22Rv1 (cell line): Measurements from ENCODE around the gene TRPC4.

Experiments used
- ZFX ChIP-seq: fragments of 450-650 bp; IDR thresholded peaks from 2 replicates; pipeline ENCODE4 v1.6.1; 2017; ENCODE audit warnings: antibody characterized with exemption, borderline replicate concordance
- TF ChIP-seq, protein P1 (sequence below): fragments of 450-650 bp; IDR thresholded peaks from 2 replicates; pipeline ENCODE4 v1.5.1; 2017; ENCODE audit warnings: mild to moderate bottlenecking

DNA sequence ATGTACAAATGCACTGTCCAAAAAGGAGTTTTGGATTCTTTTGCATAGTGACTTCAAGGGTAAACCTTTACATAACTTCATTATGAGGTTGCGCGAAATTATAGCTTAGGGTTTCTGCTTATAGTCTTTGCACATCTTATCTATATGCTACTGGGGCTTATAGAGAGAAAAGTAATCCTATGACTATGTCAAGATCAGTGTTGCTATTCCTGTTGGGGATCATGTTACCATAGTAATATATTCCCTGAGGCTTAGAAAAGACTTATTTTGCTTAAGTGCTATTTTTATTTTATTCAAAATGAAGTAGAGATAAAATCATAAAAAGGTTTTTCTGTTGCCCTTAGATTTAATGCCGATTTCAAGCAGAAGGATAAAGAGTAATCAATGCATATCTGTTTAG is 256.3 kb downstream of the TRPC4 start:
- TF ChIP-seq, protein P1, sequence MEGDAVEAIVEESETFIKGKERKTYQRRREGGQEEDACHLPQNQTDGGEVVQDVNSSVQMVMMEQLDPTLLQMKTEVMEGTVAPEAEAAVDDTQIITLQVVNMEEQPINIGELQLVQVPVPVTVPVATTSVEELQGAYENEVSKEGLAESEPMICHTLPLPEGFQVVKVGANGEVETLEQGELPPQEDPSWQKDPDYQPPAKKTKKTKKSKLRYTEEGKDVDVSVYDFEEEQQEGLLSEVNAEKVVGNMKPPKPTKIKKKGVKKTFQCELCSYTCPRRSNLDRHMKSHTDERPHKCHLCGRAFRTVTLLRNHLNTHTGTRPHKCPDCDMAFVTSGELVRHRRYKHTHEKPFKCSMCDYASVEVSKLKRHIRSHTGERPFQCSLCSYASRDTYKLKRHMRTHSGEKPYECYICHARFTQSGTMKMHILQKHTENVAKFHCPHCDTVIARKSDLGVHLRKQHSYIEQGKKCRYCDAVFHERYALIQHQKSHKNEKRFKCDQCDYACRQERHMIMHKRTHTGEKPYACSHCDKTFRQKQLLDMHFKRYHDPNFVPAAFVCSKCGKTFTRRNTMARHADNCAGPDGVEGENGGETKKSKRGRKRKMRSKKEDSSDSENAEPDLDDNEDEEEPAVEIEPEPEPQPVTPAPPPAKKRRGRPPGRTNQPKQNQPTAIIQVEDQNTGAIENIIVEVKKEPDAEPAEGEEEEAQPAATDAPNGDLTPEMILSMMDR, result no peak
- no peak for TF ChIP-seq ZFX
